Measurements from ENCODE around the gene MAPKAPK2. TPM values are rescaled to one million over a fixed set of nuclear protein-coding genes. Genes with fewer than 3 reads are reported as not detected.

Gene MAPKAPK2
- total RNA-seq, 1 donor from 2014 or later, result 51.1 TPM

DNA sequence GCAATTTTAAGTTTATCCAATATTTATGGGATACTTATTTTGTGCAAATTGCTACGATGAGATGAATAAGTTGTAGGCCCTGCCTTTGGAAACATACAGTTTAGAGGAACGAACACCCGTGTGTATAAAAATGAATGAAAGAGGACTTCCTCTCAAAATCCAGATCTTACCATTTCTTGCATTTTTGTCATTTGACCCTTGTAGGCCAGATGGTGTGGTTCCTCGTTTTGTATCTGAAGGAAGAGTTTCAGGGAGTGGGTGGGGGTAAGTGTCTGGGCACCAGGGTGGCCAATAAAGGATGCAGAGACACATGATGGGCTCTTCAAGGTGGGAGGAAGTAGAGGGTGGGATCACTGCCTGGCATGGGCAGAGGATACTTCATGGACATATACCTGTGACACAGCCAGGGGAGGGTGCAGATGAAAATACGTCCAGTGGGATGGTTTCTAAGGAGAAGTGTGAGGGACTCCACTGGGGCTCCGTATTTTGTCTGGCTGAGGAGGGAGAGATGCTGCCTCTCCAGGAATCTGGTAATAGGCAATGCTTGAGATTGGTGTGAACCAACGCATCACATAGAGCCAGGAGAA is 14.4 kb downstream of the MAPKAPK2 start:
- H3K27me3 ChIP-seq, result no peaks in the 10 kb centered on the region
- H3K9me3 ChIP-seq, result no peaks in the 10 kb centered on the region
- H3K4me3 ChIP-seq, result no peak overlapping the region
- H3K36me3 ChIP-seq, result no peaks in the 10 kb centered on the region
- TF ChIP-seq CTCF (IDR thresholded peaks at IDR 0.05) (no peak), POLR2A (IDR thresholded peaks at IDR 0.05) (no peak), POLR2AphosphoS5 (IDR thresholded peaks at IDR 0.05; ENCODE audit: insufficient read depth in 1 of 2, low read depth in 1 of 2) (no peak)
- DNase-seq (ENCODE audit: extremely low spot score in 2 of 2), result no peak
- intact Hi-C loops (cut with DNase I), result no loop called here
- peak overlapping the region; percentile 63 for H3K27ac ChIP-seq
- H3K4me1 ChIP-seq, result peaks cover 75% of the 10 kb centered on the region

DNA sequence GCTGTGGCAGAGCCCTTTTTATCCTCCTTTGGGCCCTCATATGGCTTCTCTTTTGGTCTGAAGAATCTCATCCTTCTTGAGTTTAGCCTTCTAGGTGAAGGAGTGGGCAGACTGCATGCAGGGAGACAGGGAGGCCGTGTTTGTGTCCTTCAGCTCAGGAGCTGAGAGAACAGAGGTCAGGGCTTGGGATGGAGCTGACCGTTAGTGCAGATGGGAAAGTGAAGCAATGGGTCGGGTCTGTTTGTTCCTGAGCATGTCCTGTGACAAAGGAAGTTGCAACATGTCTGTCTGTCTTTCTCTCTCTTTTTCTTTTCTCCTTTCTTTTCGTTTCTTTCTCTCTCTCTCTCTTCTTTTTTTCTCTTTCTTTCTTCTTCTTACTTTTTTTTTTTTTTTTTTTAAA is 14.9 kb downstream of the MAPKAPK2 start:
- H3K9me3 ChIP-seq, result no peaks in the 10 kb centered on the region
- no peaks in the 10 kb centered on the region for H3K36me3 ChIP-seq
- TF ChIP-seq POLR2AphosphoS5 (IDR thresholded peaks at IDR 0.05; ENCODE audit: insufficient read depth in 1 of 2, low read depth in 1 of 2) (no peak), POLR2A (IDR thresholded peaks at IDR 0.05) (no peak), CTCF (IDR thresholded peaks at IDR 0.05) (no peak)
- H3K4me3 ChIP-seq, result no peak overlapping the region
- no peak for DNase-seq (ENCODE audit: extremely low spot score in 2 of 2)
- no peaks in the 10 kb centered on the region for H3K27me3 ChIP-seq
- H3K27ac ChIP-seq, result peak overlapping the region; percentile 63
- peaks cover 75% of the 10 kb centered on the region for H3K4me1 ChIP-seq
- intact Hi-C loops (cut with DNase I), result no loop called here

DNA sequence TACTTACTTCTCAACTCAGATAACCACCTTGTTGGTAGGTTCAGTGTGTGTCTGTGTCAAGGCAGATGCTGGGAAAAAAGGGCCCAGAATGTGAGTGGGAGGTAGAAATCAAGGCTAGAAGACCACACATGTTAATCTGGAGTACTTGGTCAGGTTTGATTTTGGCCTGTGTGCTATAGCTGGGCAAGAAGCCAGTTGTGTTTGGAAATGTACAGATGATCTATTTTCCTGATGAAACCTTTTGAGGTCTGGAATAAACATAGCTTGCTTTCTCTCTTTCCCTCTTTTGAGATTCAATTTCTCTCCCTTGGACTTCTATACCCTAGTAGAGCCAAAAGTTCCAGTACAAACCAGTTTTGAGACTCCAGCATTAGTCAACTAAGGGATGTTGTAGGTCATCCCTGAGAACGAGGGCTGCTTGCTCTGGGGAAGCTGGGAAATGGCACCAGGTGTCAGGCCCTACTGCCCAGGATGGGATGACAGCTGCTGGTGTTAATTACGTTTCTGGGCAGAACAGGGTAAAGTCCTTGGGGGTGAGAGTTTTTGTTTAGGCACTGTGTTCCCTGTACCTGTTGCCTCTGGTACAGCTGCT is 15.8 kb downstream of the MAPKAPK2 start:
- Histone ChIP-seq H3K36me3 (no peaks in the 10 kb centered on the region), H3K27me3 (no peaks in the 10 kb centered on the region), H3K9me3 (no peaks in the 10 kb centered on the region), H3K27ac (peak overlapping the region; percentile 8), H3K4me1 (peaks cover 75% of the 10 kb centered on the region), H3K4me3 (no peak overlapping the region)
- TF ChIP-seq CTCF (IDR thresholded peaks at IDR 0.05) (no peak), POLR2A (IDR thresholded peaks at IDR 0.05) (no peak), POLR2AphosphoS5 (IDR thresholded peaks at IDR 0.05; ENCODE audit: insufficient read depth in 1 of 2, low read depth in 1 of 2) (no peak)
- intact Hi-C loops (cut with DNase I), result no loop called here
- no peak for DNase-seq (ENCODE audit: extremely low spot score in 2 of 2)

DNA sequence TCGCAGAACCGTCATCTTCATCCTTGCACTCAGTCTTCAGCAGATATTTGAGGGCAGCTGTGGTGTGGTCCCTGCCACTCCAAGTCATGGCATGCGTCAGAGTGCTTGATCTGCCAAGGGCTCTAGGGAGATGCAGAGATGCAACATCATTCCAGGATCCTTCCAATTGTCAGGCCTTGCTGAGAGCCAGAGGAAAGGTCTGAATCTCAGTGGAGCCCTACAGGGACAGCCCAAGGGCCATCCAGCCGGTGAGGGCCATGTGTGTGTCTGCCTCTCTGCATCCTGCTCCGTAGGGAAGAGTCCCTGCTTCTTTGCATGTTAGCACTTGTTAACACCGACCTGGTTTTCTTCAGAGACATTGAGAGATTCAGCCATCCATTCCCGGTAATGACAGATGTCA is 17.6 kb downstream of the MAPKAPK2 start:
- Histone ChIP-seq H3K4me1 (peaks cover 75% of the 10 kb centered on the region), H3K4me3 (no peak overlapping the region), H3K36me3 (no peaks in the 10 kb centered on the region), H3K9me3 (no peaks in the 10 kb centered on the region), H3K27ac (no peak overlapping the region), H3K27me3 (no peaks in the 10 kb centered on the region)
- DNase-seq (ENCODE audit: extremely low spot score in 2 of 2), result no peak
- no peak for TF ChIP-seq CTCF (IDR thresholded peaks at IDR 0.05)
- no peak for TF ChIP-seq POLR2AphosphoS5 (IDR thresholded peaks at IDR 0.05; ENCODE audit: insufficient read depth in 1 of 2, low read depth in 1 of 2)
- TF ChIP-seq POLR2A (IDR thresholded peaks at IDR 0.05), result no peak
- intact Hi-C loops (cut with DNase I), result no loop called here

- Histone ChIP-seq H3K27ac (no peak overlapping the region), H3K9me3 (no peaks in the 10 kb centered on the region), H3K36me3 (no peaks in the 10 kb centered on the region), H3K4me3 (no peak overlapping the region), H3K27me3 (no peaks in the 10 kb centered on the region), H3K4me1 (peaks cover 75% of the 10 kb centered on the region)
- DNase-seq (ENCODE audit: extremely low spot score in 2 of 2), result no peak
- intact Hi-C loops (cut with DNase I), result no loop called here
- no peak for TF ChIP-seq POLR2AphosphoS5 (IDR thresholded peaks at IDR 0.05; ENCODE audit: insufficient read depth in 1 of 2, low read depth in 1 of 2)
- no peak for TF ChIP-seq CTCF (IDR thresholded peaks at IDR 0.05)
- TF ChIP-seq POLR2A (IDR thresholded peaks at IDR 0.05), result no peak
Observed at GRCh38 chr1:206702803-206703202, 18.1 kb downstream of the MAPKAPK2 start.
